Suppressor macrophage (primary cell): Measurements from ENCODE around the gene CFD.
"Not testable (repeated sequence)": the region's sequence is repeated elsewhere in the genome, so short reads cannot be mapped to it uniquely, and the experiment has no call there.

ENCODE experiments used
- DNase-seq, 4 experiments: peaks; one replicate each; pipeline ENCODE4 v3.0.0-alpha.2; 2020 to 2022

CFD gene

GRCh38 chr19:871446-872265 lies 12.2 kb downstream of the CFD start:
- DNase-seq: no peak

GRCh38 chr19:872266-872951 lies 12.9 kb downstream of the CFD start:
- peak; percentile 52 to 76 (median 62) for DNase-seq

- DNase-seq: peak in 3 of 4 experiments; percentile 36 to 51 (median 45)
Measured at GRCh38 chr19:873084-873483, 13.6 kb downstream of the CFD start.

- no peak for DNase-seq
Measured at GRCh38 chr19:873561-874041, 14.1 kb downstream of the CFD start.

GRCh38 chr19:875265-875879 lies 15.9 kb downstream of the CFD start:
- no peak for DNase-seq

- no peak for DNase-seq
Measured at GRCh38 chr19:876089-876488, 16.6 kb downstream of the CFD start.

DNA sequence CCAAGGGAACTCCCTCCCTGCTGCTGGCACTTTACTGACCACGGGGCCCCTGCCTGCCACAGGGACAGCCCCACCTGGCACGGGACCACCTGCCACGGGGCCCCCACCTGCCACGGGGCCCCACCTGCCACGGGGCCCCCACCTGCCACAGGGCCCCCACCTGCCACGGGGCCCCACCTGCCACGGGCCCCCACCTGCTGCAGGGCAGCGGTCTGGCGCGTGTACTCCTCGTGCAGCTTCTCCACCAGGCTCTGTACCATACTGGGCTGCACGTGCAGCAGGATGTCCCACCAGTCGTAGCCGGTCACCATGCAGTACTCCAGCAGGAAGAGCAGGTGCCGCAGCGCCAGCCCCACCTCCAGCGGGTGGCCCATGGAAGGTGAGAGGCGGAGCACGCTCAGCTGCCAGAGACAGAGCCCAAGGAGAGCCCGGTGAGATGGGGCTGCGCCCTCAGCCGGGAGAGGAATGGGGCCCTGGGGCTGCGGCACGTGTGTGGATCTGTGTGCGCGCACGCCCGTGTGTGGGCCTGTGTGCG lies 17.4 kb downstream of the CFD start:
- DNase-seq: no peak

DNA sequence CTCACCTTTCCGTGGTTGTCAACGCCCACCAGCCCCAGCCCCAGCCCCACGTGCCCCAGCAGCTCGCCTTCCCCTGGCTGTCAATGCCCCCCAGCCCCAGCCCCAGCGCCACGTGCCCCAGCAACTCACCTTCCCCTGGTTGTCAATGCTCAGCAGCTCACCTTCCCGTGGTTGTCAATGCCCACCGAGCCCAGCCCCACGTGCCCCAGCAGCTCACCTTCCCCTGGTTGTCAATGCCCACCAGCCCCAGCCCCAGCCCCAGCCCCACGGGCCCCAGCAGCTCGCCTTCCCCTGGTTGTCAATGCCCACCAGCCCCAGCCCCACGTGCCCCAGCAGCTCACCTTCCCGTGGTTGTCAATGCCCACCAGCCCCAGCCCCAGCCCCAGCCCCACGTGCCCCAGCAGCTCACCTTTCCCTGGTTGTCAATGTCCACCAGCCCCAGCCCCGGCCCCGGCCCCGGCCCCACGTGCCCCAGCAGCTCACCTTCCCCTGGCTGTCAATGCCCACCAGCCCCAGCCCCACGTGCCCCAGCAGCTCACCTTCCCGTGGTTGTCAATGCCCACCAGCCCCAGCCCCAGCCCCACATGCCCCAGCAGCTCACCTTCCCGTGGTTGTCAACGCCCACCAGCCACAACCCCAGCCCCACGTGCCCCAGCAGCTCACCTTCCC lies 18.7 kb downstream of the CFD start:
- DNase-seq: not testable (repeated sequence)

GRCh38 chr19:878751-879561 lies 19.5 kb downstream of the CFD start:
- DNase-seq: not testable (repeated sequence)

- no peak for DNase-seq
Measured at GRCh38 chr19:879711-880438, 20.4 kb downstream of the CFD start.

DNA sequence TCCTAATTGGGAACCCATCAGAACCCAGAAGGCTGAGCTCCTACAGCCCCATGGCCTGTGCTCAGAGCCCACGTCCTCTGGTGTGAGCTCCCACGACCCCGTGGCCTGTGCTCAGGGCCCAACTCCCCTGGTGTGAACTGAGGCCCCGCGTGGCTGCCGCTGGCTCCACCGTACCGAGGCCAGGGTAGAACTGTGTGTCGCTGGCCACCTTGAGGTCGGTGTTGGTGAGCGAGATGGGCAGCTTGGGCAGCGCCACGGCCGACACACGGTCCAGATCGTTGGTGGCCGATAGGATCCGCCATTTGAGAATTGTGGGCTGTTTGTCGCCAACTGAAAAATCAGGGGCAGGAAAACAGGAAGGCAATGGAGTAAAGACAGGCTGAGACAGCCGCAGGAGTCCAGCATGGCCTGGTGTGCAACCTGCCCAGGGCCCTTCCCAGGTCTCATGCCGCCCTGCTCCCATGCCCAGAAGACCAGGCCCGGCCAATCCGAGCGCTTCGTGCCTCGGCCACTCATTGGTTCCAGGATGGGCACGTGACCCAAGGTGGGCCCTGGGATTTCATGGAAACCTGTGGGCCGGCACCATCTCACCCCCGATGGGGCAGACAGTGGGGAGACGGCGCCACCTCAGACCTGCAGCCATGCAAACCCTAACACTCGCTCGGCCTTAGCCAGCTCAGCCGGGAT lies 22.1 kb downstream of the CFD start:
- no peak for DNase-seq

DNA sequence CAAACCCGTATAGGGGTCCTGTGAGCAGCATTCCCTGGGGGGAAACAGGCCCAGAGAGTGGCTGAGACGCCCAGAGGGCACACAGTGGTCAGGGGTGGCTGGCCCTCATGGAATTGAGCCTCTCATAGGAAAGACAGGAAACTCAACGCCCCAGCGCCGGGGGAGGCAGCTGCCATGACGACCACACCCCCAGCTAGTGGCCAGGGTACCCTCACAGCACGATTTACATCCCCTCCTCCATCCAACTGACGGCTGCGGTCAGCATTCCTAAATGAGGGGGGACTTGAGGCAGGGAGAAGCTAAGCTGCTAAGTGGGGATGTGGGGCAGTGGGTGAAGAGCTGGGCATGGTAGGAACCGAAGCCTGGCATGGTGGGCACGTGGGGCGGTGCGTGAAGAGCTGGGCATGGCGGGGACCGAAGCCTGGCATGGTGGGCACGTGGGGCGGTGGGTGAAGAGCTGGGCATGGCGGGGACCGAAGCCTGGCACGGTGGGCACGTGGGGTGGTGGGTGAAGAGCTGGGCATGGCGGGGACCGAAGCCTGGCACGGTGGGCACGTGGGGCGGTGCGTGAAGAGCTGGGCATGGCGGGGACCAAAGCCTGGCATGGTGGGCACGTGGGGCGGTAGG lies 23.5 kb downstream of the CFD start:
- no peak for DNase-seq

GRCh38 chr19:883661-884211 lies 24.3 kb downstream of the CFD start:
- DNase-seq: no peak

DNA sequence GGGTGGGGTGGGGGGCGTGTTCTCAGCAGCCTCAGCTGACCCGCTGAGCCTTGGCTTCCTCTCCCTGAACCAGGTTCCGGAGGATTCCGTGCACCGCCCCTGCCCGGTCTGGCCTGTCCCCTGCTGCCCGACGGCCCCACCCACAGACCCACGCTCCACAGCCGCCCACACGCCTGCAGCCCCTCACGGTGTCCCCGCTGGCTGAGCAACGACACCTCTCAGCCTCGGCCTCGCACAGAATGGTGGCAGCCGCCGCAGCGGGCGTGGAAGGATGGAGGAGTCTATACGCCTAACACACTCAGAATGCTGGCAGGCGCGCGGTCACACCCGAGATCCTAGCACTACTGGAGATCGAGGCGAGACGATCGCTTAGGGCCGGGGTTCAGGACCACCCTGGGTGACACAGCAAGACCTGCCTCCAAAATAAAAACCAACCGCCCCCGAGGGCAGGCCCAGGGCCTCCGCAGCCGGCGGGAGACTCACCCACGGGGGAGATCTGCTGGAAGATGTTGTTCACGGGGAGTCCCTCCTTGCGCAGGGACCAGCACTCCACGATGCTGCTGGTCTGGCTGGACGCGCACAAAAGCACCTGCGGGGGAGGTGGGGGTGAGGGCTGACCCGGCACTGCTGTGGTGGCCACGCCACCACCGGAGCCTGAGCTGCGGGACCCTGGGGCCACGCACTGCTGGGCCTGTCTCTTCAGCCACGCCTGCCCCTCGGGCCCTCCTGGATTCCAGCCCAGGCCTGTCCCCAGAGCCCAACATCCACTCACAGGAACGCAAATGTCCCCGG lies 25.2 kb downstream of the CFD start:
- no peak for DNase-seq

DNA sequence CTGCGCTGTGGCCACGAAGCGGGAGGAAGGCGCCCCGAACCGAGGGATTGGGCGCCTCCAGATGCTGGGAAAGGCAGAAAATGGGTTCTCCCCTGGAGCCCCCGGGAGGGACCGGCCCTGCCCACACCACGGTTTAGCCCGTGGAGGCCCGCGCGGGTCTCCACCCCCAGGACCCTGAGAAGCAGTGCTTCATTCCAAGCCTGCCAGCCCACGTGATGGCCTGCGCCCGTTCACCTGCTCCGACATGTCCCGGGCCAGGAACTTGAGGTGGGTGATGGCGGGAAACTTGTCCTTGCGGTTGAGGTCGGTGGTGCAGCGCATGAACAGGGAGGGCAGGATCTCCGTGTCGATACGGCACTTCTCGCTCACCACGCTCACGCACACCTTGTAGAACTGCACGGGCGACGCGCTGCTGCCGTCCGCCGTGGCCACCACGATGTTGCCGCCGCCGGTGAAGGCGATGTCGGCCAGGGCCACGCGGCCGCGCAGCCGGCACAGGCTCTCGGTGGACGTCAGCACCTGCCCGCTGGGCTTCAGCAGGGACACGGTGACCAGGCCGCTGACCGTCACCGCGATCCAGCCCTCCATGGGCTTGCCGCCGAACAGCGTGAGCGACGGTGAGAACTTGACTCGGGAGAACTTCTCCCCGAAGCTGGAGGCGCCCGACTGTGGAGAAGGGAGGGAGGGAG lies 26.2 kb downstream of the CFD start:
- no peak for DNase-seq

DNA sequence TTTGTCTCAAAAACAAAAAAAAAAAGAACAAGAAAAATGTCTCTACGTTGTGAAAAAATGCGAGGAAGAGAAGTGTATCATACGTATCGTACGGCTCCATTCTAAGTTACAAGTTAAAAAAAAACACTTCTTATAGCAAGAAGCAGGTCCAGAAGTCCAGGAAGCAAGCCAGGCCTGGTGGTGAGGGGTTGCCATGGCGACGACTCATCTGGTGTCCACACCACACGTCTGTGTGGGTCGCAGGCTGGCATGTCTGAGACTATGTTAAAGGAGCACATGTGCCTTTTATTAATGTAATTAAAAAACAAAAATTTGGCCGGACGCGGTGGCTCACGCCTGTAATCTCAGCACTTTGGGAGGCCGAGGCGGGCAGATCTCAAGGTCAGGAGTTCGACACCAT lies 27.6 kb downstream of the CFD start:
- peak in 3 of 4 experiments; percentile 26 to 44 (median 27) for DNase-seq

DNA sequence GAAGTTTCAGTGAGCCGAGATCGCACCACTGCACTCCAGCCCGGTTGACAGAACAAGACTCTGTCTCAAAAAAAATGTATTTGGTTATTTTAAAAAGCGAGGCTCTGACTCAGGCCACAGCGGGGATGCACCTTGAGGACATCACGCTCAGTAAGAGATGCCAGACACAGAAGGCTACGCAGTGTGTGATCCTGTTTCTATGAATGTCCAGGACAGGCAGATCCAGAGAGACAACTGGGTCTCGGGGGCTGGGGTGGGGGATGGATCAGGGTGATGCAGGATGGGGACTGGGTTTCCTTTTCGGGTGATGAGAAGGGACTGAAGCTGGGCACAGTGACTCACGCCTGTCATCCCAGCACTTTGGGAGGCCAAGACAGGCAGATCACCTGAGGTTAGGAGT lies 28.1 kb downstream of the CFD start:
- no peak for DNase-seq
